Right kidney (tissue), 9 donors: Measurements from ENCODE around the gene UFM1.
"Not testable (repeated sequence)": the region's sequence is repeated elsewhere in the genome, so short reads cannot be mapped to it uniquely, and the experiment has no call there.

Source experiments
- DNase-seq: peaks from one replicate; pipeline ENCODE4 v3.0.0-alpha.2; 2016
- long read RNA-seq, 8 donors: transcript quantifications; one replicate each; lab custom pipeline, GENCODE V29; 2026

The UFM1 gene
- long read RNA-seq, donor 1, transcript UFM1-201 (6 exons, 3,138 nt) = major isoform, 34 of 36 reads
- long read RNA-seq, donor 1, partial matches to known transcripts = 0 of 36 reads
- long read RNA-seq, donor 1, other reads (novel, unspliced or antisense) = 0 of 36 reads
- long read RNA-seq, donor 2, transcript UFM1-201 (6 exons, 3,138 nt) = major isoform, 23 of 23 reads
- long read RNA-seq, donor 2, partial matches to known transcripts = 0 of 23 reads
- long read RNA-seq, donor 2, other reads (novel, unspliced or antisense) = 0 of 23 reads
- long read RNA-seq, donor 3, transcript UFM1-201 (6 exons, 3,138 nt) = major isoform, 14 of 16 reads
- long read RNA-seq, donor 3, partial matches to known transcripts = 0 of 16 reads
- long read RNA-seq, donor 3, other reads (novel, unspliced or antisense) = 0 of 16 reads
- long read RNA-seq, donor 4, transcript UFM1-201 (6 exons, 3,138 nt) = major isoform, 24 of 32 reads
- long read RNA-seq, donor 4, partial matches to known transcripts = 6 of 32 reads
- long read RNA-seq, donor 4, other reads (novel, unspliced or antisense) = 0 of 32 reads
- long read RNA-seq, donor 5, transcript UFM1-201 (6 exons, 3,138 nt) = major isoform, 22 of 24 reads
- long read RNA-seq, donor 5, partial matches to known transcripts = 0 of 24 reads
- long read RNA-seq, donor 5, other reads (novel, unspliced or antisense) = 0 of 24 reads
- long read RNA-seq, donor 6, transcript UFM1-201 (6 exons, 3,138 nt) = major isoform, 29 of 108 reads
- long read RNA-seq, donor 6, partial matches to known transcripts = 78 of 108 reads
- long read RNA-seq, donor 6, other reads (novel, unspliced or antisense) = 0 of 108 reads
- long read RNA-seq, donor 7, transcript UFM1-201 (6 exons, 3,138 nt) = major isoform, 40 of 58 reads
- long read RNA-seq, donor 7, partial matches to known transcripts = 10 of 58 reads
- long read RNA-seq, donor 7, other reads (novel, unspliced or antisense) = 6 of 58 reads
- long read RNA-seq, donor 8, transcript UFM1-201 (6 exons, 3,138 nt) = major isoform, 19 of 33 reads
- long read RNA-seq, donor 8, partial matches to known transcripts = 14 of 33 reads
- long read RNA-seq, donor 8, other reads (novel, unspliced or antisense) = 0 of 33 reads

- peak; percentile 98 for DNase-seq
Measured at GRCh38 chr13:38349390-38350113, at the start of gene UFM1. UFM1 (plus strand) TSS chr13:38349851; CDS start chr13:38349920, 69 bp downstream.

- no peak for DNase-seq
Measured at GRCh38 chr13:38301236-38301635, 48.4 kb upstream of the UFM1 start.

- no peak for DNase-seq
Measured at GRCh38 chr13:38303816-38304320, 45.8 kb upstream of the UFM1 start.

GRCh38 chr13:38308736-38309135 lies 40.9 kb upstream of the UFM1 start:
- DNase-seq = no peak

- no peak for DNase-seq
Measured at GRCh38 chr13:38309397-38309796, 40.3 kb upstream of the UFM1 start.

- not testable (repeated sequence) for DNase-seq
Measured at GRCh38 chr13:38311175-38311574, 38.5 kb upstream of the UFM1 start.

GRCh38 chr13:38316129-38316528 lies 33.5 kb upstream of the UFM1 start:
- DNase-seq = no peak

- DNase-seq = no peak
Measured at GRCh38 chr13:38321654-38322053, 28.0 kb upstream of the UFM1 start.

- no peak for DNase-seq
Measured at GRCh38 chr13:38325426-38325825, 24.2 kb upstream of the UFM1 start.

- DNase-seq = no peak
Measured at GRCh38 chr13:38328699-38329098, 21.0 kb upstream of the UFM1 start.

GRCh38 chr13:38334845-38335244 lies 14.8 kb upstream of the UFM1 start:
- no peak for DNase-seq

- DNase-seq = no peak
Measured at GRCh38 chr13:38338089-38338488, 11.6 kb upstream of the UFM1 start.

GRCh38 chr13:38340624-38341023 lies 9.0 kb upstream of the UFM1 start:
- no peak for DNase-seq

GRCh38 chr13:38341149-38341692 lies 8.4 kb upstream of the UFM1 start:
- DNase-seq = no peak

GRCh38 chr13:38346764-38347163 lies 2.9 kb upstream of the UFM1 start:
- no peak for DNase-seq

GRCh38 chr13:38348861-38349389 lies 726 bp upstream of the UFM1 start:
- peak; percentile 49 for DNase-seq

GRCh38 chr13:38350114-38350617 lies 515 bp downstream of the UFM1 start:
- no peak for DNase-seq

- DNase-seq = no peak
Measured at GRCh38 chr13:38355595-38356119, 6.0 kb downstream of the UFM1 start.

- no peak for DNase-seq
Measured at GRCh38 chr13:38358684-38359083, 9.0 kb downstream of the UFM1 start.

GRCh38 chr13:38361542-38362262 lies 12.1 kb downstream of the UFM1 start:
- DNase-seq = no peak
